ENCODE data around the gene HOXA11. TPM values are rescaled to one million over a fixed set of nuclear protein-coding genes. Genes with fewer than 3 reads are reported as not detected.

Gene HOXA11
- total and polyA plus RNA-seq, 10 of the 15 experiments (the other 5 are each of a cell fraction or from before 2014, with no cell fraction given), result not detected

DNA sequence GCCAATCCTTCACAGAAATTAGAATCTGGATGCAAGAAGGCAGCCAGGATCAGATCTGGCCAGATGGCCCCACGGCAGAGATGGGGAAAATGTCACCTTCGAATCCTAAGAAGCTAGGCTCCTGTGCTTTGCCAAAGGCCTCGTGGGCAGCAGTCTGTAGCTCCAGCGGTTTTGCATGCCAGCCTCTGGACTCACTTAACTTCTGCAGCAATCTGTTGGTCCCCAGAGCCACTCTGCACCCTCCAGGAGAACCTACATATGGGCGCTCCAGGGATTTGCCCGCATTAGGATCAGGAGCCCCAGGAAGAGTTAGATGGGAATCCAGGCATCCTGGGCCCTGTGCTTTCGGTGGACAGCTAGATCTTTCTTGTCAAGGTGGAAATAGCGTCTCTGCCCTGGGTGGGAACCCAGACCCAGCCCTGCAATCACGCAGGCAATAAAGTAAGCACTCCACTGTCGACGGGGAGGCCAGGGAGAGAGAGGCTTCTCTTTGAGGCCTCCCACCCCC, 25.0 kb upstream of the HOXA11 start:
- RAD21 ChIA-PET (ENCODE audit: unreplicated experiment), result interaction anchor here (0.8 to 1.8 kb wide), 3 partner anchors 365 to 564 kb away, joined by 3 to 8 read pairs (median 5); no protein-coding TSS in a partner anchor
- POLR2A ChIA-PET, result interaction anchor here (0.8 kb wide), 1 partner anchor 11 kb away, joined by 3 read pairs; no protein-coding TSS in a partner anchor
- Histone ChIP-seq H3K27ac (ENCODE audit: control insufficient read depth, insufficient read depth) (no peak overlapping the region), H3K9me3 (replicated peaks; ENCODE audit: control insufficient read depth, insufficient read depth, low read length) (no peaks in the 10 kb centered on the region), H3K27me3 (replicated peaks in 1 of 2; ENCODE audit: control insufficient read depth in 2 of 2, insufficient read depth in 2 of 2, low read length in 1 of 2) (peaks cover 6 to 33% of the 10 kb centered on the region in 2 experiments), H3K9ac (ENCODE audit: control insufficient read depth, insufficient read depth, low read length) (no peak overlapping the region), H3K4me3 (no peak overlapping the region), H3K4me2 (ENCODE audit: control insufficient read depth, insufficient read depth) (no peak overlapping the region), H2AFZ (ENCODE audit: control insufficient read depth, low read depth, low read length) (no peak overlapping the region), H3K4me1 (ENCODE audit: control insufficient read depth, insufficient read depth, low read length) (no peaks in the 10 kb centered on the region), H4K20me1 (ENCODE audit: control insufficient read depth, insufficient read depth) (no peaks in the 10 kb centered on the region), H3K79me2 (ENCODE audit: control insufficient read depth, insufficient read depth, low read length) (no peaks in the 10 kb centered on the region), H3K36me3 (ENCODE audit: control insufficient read depth in 2 of 2, insufficient read depth in 2 of 2, low read length in 1 of 2) (no peaks in the 10 kb centered on the region)
- DNase-seq (ENCODE audit: low read depth, low spot score) (no peak), ATAC-seq (no peak), FAIRE-seq (no peak)
- SMC1A ChIA-PET (ENCODE audit: uncharacterized antibody, unreplicated experiment), result interaction anchor here (0.9 to 1.5 kb wide), 3 partner anchors 14 to 711 kb away, joined by 3 to 6 read pairs (median 3); no protein-coding TSS in a partner anchor
- BruUV-seq (replicated peaks), result no TSS peak
- in situ Hi-C loops (cut with MboI) (no loop called here), intact Hi-C loops (cut with micrococcal nuclease; ENCODE audit: unreplicated experiment) (loop anchor here (5.0 kb wide), 1 partner anchor 367 kb away; no protein-coding TSS in a partner anchor)
- WGBS (ENCODE audit: insufficient coverage, insufficient replicate concordance, low lambda C conversion rate, missing lambda C conversion rate), result 24% methylated on average over 11 of the region's 11 CpGs
- CTCF ChIA-PET, result interaction anchor here (0.7 to 4.1 kb wide), 6 partner anchors 13 to 810 kb away, joined by 3 to 23 read pairs (median 4); no protein-coding TSS in a partner anchor
- TF ChIP-seq E4F1 (IDR thresholded peaks at IDR 0.05; ENCODE audit: borderline replicate concordance, partially characterized antibody), result no peak

DNA sequence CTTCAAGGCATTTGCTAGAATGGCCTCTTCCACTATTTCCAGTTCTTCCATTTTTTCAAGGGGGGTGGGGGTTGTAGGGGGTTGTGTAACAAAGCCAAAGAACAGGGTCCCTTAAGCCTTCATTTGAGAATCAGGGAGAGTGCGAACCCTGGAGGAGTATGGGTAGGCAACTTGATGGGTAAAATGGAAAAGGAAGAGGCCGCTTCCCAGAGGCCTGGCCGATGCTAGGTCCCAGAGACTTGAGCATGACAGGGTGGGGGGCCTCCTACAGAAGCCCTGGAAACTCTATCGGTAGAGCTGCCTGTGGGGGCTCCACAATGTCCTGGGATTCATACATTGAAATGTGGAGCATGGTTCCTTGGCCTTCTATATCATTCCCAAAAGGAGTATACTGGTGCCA, 24.0 kb upstream of the HOXA11 start:
- RAD21 ChIA-PET (ENCODE audit: unreplicated experiment), result interaction anchor here (1.6 kb wide), 1 partner anchor 397 kb away, joined by 5 read pairs; no protein-coding TSS in a partner anchor
- in situ Hi-C loops (cut with MboI), result no loop called here
- no TSS peak for BruUV-seq (replicated peaks)

More for the DNA sequence above, 24.0 kb upstream of the HOXA11 start:
- intact Hi-C loops (cut with micrococcal nuclease; ENCODE audit: unreplicated experiment), result no loop called here
- Histone ChIP-seq H4K20me1 (ENCODE audit: control insufficient read depth, insufficient read depth) (no peaks in the 10 kb centered on the region), H3K4me3 (no peak overlapping the region), H3K36me3 (ENCODE audit: control insufficient read depth in 2 of 2, insufficient read depth in 2 of 2, low read length in 1 of 2) (no peaks in the 10 kb centered on the region), H2AFZ (ENCODE audit: control insufficient read depth, low read depth, low read length) (no peak overlapping the region), H3K27ac (ENCODE audit: control insufficient read depth, insufficient read depth) (no peak overlapping the region), H3K4me2 (ENCODE audit: control insufficient read depth, insufficient read depth) (no peak overlapping the region), H3K9me3 (replicated peaks; ENCODE audit: control insufficient read depth, insufficient read depth, low read length) (no peaks in the 10 kb centered on the region), H3K27me3 (replicated peaks in 1 of 2; ENCODE audit: control insufficient read depth in 2 of 2, insufficient read depth in 2 of 2, low read length in 1 of 2) (peaks cover 11 to 34% of the 10 kb centered on the region in 2 experiments), H3K79me2 (ENCODE audit: control insufficient read depth, insufficient read depth, low read length) (no peaks in the 10 kb centered on the region), H3K4me1 (ENCODE audit: control insufficient read depth, insufficient read depth, low read length) (no peaks in the 10 kb centered on the region), H3K9ac (ENCODE audit: control insufficient read depth, insufficient read depth, low read length) (no peak overlapping the region)
- ChIA-PET CTCF (interaction anchor here (0.6 to 4.1 kb wide), 5 partner anchors 13 to 712 kb away, joined by 3 to 23 read pairs (median 7); no protein-coding TSS in a partner anchor), SMC1A (ENCODE audit: uncharacterized antibody, unreplicated experiment) (interaction anchor here (1.5 kb wide), 1 partner anchor 712 kb away, joined by 6 read pairs; no protein-coding TSS in a partner anchor), POLR2A (no interaction called here)
- no peak for TF ChIP-seq TCF12 (IDR thresholded peaks at IDR 0.05; ENCODE audit: low read depth, low read length)
- no peak for TF ChIP-seq LARP7 (IDR thresholded peaks at IDR 0.05)
- TF ChIP-seq EED (IDR thresholded peaks at IDR 0.05; ENCODE audit: low read depth), result no peak
- FAIRE-seq (no peak), ATAC-seq (no peak), DNase-seq (ENCODE audit: low read depth, low spot score) (no peak)
- WGBS (ENCODE audit: insufficient coverage, insufficient replicate concordance, low lambda C conversion rate, missing lambda C conversion rate), result 5% methylated on average over 4 of the region's 4 CpGs
